HepG2 (cell line): ENCODE data around the gene HINFP. TPM values are rescaled to one million over a fixed set of nuclear protein-coding genes. Genes with fewer than 3 reads are reported as not detected.

ENCODE experiments used
- BHLHE40 ChIP-seq: IDR thresholded peaks from 2 replicates; pipeline ENCODE4 v1.6.1; 2011; ENCODE audit warnings: low read length, improper control_type of control experiment
- CENPT ChIP-seq: sonication (generic); formaldehyde crosslinking; IDR thresholded peaks from 2 replicates; pipeline ENCODE4 v1.8.0; 2022; ENCODE audit warnings: low read depth, mild to moderate bottlenecking, moderate library complexity, missing genetic modification reagents
- CHD2 ChIP-seq: IDR thresholded peaks from 2 replicates; pipeline ENCODE4 v1.6.1; 2011; ENCODE audit warnings: low read depth, low read length, improper control_type of control experiment
- GABPA ChIP-seq, 2 experiments: IDR thresholded peaks; 2 replicates each; pipeline ENCODE4 v1.6.1; 2011 to 2016; ENCODE audit warnings: low read depth in 2 of 2, low read length in 1 of 2, missing biosample characterization in 1 of 2, missing genetic modification characterization in 1 of 2
- GLI4 ChIP-seq: sonication (generic); formaldehyde crosslinking; IDR thresholded peaks from 2 replicates; pipeline ENCODE4 v1.5.1; 2020; ENCODE audit warnings: missing genetic modification reagents, mild to moderate bottlenecking, moderate library complexity, borderline replicate concordance
- JUND ChIP-seq: sonication (generic); formaldehyde crosslinking; IDR thresholded peaks from 2 replicates; pipeline ENCODE4 v1.8.0; 2022; ENCODE audit warnings: mild to moderate bottlenecking, missing genetic modification reagents
- NRL ChIP-seq: sonication (generic); formaldehyde crosslinking; IDR thresholded peaks from 2 replicates; pipeline ENCODE4 v1.5.0; 2020; ENCODE audit warnings: missing genetic modification reagents, mild to moderate bottlenecking, moderate library complexity, borderline replicate concordance
- PAX8 ChIP-seq: sonication (generic); formaldehyde crosslinking; IDR thresholded peaks from 2 replicates; pipeline ENCODE4 v1.8.0; 2022; ENCODE audit warnings: mild to moderate bottlenecking, missing genetic modification reagents, borderline replicate concordance
- POLR2G ChIP-seq: fragments of 200-400 bp; formaldehyde crosslinking; IDR thresholded peaks from 2 replicates; pipeline ENCODE4 v1.6.1; 2018; ENCODE audit warnings: mild to moderate bottlenecking, low read depth, low read length, moderate library complexity
- SETDB1 ChIP-seq: sonication (generic); formaldehyde crosslinking; IDR thresholded peaks from 2 replicates; pipeline ENCODE4 v1.5.1; 2020; ENCODE audit warnings: missing genetic modification reagents, mild to moderate bottlenecking, borderline replicate concordance
- SRSF9 ChIP-seq: fragments of 200-400 bp; formaldehyde crosslinking; IDR thresholded peaks from 2 replicates; pipeline ENCODE4 v1.6.1; 2018; ENCODE audit warnings: borderline replicate concordance, mild to moderate bottlenecking, low read depth, low read length; ENCODE audit not compliant: insufficient read depth, poor library complexity, severe bottlenecking
- ZKSCAN5 ChIP-seq: sonication (generic); formaldehyde crosslinking; IDR thresholded peaks from 2 replicates; pipeline ENCODE4 v1.5.1; 2020; ENCODE audit warnings: mild to moderate bottlenecking, missing genetic modification reagents
- ZMAT3 ChIP-seq: sonication (generic); formaldehyde crosslinking; conservative IDR thresholded peaks from 2 replicates; pipeline ENCODE4 v1.7.0; 2021; ENCODE audit warnings: missing genetic modification reagents
- ZNF790 ChIP-seq: sonication (generic); formaldehyde crosslinking; IDR thresholded peaks from 2 replicates; pipeline ENCODE4 v1.8.0; 2022; ENCODE audit warnings: missing genetic modification reagents, mild to moderate bottlenecking, borderline replicate concordance
- ZNF879 ChIP-seq: sonication (generic); formaldehyde crosslinking; IDR thresholded peaks from 2 replicates; pipeline ENCODE4 v1.8.1; 2023; ENCODE audit warnings: missing genetic modification reagents
- ZSCAN12 ChIP-seq: sonication (generic); formaldehyde crosslinking; IDR thresholded peaks from 2 replicates; pipeline ENCODE4 v1.9.0; 2021; ENCODE audit warnings: mild to moderate bottlenecking, missing genetic modification reagents
- polyA plus RNA-seq, 8 experiments: library from polyadenylated mRNA; depleted of rRNA in 3 of 8; stranded (reverse) in 7 of 8; unstranded in 1 of 8; fragments of >200 nt; fragmentation: Illumina TruSeq in 4 of 8; extraction: Trizol in 4 of 8; gene quantifications; 2 replicates each; pipeline versions ENCODE4 v1.2.1 to v1.2.3, GENCODE V29; 2011 to 2016; ENCODE audit warnings: low read depth in 4 of 8, missing spikeins in 1 of 8, mixed read lengths in 1 of 8; ENCODE audit not compliant: insufficient read depth in 1 of 8
- total RNA-seq, 5 experiments: library from RNA; depleted of rRNA; stranded (reverse); fragments of >200 nt; fragmentation: Illumina TruSeq; extraction: Trizol; gene quantifications; 2 replicates each; pipeline ENCODE4 v1.2.3, GENCODE V29; 2016; ENCODE audit warnings: low read depth in 1 of 5
- TF ChIP-seq, protein P1 (sequence below): sonication (generic); formaldehyde crosslinking; IDR thresholded peaks from 2 replicates; pipeline ENCODE4 v1.9.0; 2022; ENCODE audit warnings: low read depth, missing genetic modification reagents
- TF ChIP-seq, protein P2 (sequence below): sonication (generic); formaldehyde crosslinking; IDR thresholded peaks from 2 replicates; pipeline ENCODE4 v1.4.0; 2020; ENCODE audit warnings: missing genetic modification reagents
- TF ChIP-seq, protein P3 (sequence below): sonication (generic); formaldehyde crosslinking; IDR thresholded peaks from 2 replicates; pipeline ENCODE4 v1.8.0; 2022; ENCODE audit warnings: low read depth, missing genetic modification reagents
- TF ChIP-seq, protein P4 (sequence below): sonication (generic); formaldehyde crosslinking; IDR thresholded peaks from 2 replicates; pipeline ENCODE4 v1.4.0; 2020; ENCODE audit warnings: missing genetic modification reagents, borderline replicate concordance

Gene HINFP
- total and polyA plus RNA-seq, 2 of the 13 experiments (the other 11 are each of a cell fraction or from before 2014, with no cell fraction given), result 15.1 to 21.4 TPM

DNA sequence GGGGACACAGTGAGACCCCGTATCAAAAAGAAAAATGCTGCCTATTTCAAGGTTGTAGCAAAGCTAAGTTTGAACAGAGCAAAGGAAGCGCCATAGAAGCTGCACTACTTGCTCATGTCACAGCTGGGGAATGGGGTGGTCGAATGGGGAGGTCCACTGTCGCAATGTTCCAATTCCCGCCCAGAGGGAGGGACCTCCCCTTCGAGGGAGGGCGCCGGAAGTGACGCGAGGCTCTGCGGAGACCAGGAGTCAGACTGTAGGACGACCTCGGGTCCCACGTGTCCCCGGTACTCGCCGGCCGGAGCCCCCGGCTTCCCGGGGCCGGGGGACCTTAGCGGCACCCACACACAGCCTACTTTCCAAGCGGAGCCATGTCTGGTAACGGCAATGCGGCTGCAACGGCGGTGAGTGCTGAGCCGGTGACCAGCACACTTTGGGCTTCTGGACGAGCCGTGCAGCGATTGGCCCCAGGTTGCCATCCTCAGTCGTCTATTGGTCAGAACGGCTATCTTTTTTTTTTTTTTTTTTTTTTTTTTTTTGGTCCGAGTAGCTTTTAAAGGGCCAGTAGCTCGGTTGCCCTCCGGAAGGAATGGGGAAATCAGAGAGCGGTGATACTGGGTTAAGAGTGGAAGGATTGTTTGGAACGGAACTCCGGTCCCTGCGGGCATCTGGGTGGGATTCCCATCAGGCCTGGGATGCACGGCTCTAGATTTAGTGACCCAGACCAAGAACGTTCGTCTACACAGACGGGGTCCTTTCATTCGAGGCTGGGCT is 36.5 kb upstream of the HINFP start, which contains the start of gene HMBS (continued):
- TF ChIP-seq JUND (CRISPR knock-in tag) (no peak), ZNF879 (no peak), CENPT (CRISPR knock-in tag) (0 out of 2 replicates have a peak, but pooled peaks have one; percentile 40), ZNF790 (CRISPR knock-in tag) (0 out of 2 replicates have a peak, but pooled peaks have one; percentile 61), SETDB1 (CRISPR knock-in tag) (no peak), POLR2G (peak; percentile 92), GLI4 (CRISPR knock-in tag) (no peak; the same call in 1 of the 2 replicates), ZMAT3 (CRISPR knock-in tag) (peak; percentile 29; the same call in 1 of the 2 replicates), GABPA (IDR thresholded peaks at IDR 0.05; ENCODE audit: low read depth, low read length) (peak; percentile 79), GABPA (CRISPR knock-in tag; IDR thresholded peaks at IDR 0.05; ENCODE audit: low read depth) (peak; percentile 95), ZKSCAN5 (CRISPR knock-in tag) (no peak), SRSF9 (no peak), NRL (peak; percentile 62; the same call in 1 of the 2 replicates), ZSCAN12 (CRISPR knock-in tag) (0 out of 2 replicates have a peak, but pooled peaks have one; percentile 61), PAX8 (0 out of 2 replicates have a peak, but pooled peaks have one; percentile 59), BHLHE40 (no peak), CHD2 (0 out of 2 replicates have a peak, but pooled peaks have one; percentile 10)
- TF ChIP-seq, protein P1, sequence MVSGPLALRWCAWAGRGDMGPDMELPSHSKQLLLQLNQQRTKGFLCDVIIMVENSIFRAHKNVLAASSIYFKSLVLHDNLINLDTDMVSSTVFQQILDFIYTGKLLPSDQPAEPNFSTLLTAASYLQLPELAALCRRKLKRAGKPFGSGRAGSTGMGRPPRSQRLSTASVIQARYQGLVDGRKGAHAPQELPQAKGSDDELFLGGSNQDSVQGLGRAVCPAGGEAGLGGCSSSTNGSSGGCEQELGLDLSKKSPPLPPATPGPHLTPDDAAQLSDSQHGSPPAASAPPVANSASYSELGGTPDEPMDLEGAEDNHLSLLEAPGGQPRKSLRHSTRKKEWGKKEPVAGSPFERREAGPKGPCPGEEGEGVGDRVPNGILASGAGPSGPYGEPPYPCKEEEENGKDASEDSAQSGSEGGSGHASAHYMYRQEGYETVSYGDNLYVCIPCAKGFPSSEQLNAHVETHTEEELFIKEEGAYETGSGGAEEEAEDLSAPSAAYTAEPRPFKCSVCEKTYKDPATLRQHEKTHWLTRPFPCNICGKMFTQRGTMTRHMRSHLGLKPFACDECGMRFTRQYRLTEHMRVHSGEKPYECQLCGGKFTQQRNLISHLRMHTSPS (CRISPR knock-in tag), result no peak
- TF ChIP-seq, protein P2, sequence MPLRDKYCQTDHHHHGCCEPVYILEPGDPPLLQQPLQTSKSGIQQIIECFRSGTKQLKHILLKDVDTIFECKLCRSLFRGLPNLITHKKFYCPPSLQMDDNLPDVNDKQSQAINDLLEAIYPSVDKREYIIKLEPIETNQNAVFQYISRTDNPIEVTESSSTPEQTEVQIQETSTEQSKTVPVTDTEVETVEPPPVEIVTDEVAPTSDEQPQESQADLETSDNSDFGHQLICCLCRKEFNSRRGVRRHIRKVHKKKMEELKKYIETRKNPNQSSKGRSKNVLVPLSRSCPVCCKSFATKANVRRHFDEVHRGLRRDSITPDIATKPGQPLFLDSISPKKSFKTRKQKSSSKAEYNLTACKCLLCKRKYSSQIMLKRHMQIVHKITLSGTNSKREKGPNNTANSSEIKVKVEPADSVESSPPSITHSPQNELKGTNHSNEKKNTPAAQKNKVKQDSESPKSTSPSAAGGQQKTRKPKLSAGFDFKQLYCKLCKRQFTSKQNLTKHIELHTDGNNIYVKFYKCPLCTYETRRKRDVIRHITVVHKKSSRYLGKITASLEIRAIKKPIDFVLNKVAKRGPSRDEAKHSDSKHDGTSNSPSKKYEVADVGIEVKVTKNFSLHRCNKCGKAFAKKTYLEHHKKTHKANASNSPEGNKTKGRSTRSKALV (CRISPR knock-in tag), result no peak
- TF ChIP-seq, protein P3, sequence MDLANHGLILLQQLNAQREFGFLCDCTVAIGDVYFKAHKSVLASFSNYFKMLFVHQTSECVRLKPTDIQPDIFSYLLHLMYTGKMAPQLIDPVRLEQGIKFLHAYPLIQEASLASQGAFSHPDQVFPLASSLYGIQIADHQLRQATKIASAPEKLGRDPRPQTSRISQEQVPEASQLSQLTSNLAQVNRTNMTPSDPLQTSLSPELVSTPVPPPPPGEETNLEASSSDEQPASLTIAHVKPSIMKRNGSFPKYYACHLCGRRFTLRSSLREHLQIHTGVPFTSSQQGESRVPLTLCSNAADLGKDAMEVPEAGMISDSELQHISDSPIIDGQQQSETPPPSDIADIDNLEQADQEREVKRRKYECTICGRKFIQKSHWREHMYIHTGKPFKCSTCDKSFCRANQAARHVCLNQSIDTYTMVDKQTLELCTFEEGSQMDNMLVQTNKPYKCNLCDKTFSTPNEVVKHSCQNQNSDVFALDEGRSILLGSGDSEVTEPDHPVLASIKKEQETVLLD (CRISPR knock-in tag), result no peak
- TF ChIP-seq, protein P4, sequence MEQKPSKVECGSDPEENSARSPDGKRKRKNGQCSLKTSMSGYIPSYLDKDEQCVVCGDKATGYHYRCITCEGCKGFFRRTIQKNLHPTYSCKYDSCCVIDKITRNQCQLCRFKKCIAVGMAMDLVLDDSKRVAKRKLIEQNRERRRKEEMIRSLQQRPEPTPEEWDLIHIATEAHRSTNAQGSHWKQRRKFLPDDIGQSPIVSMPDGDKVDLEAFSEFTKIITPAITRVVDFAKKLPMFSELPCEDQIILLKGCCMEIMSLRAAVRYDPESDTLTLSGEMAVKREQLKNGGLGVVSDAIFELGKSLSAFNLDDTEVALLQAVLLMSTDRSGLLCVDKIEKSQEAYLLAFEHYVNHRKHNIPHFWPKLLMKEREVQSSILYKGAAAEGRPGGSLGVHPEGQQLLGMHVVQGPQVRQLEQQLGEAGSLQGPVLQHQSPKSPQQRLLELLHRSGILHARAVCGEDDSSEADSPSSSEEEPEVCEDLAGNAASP (CRISPR knock-in tag), result peak; percentile 53
